Measurements from ENCODE around the gene GALE.
A peak's percentile ranks its signal among the peaks of the same experiment; 100 is the strongest.

The GALE gene

GRCh38 chr1:23779826-23780371 is 20.7 kb downstream of the GALE start:
- peak overlapping the region; percentile 89 for H3K9ac ChIP-seq (ENCODE audit: low read depth, low read length, poor library complexity, severe bottlenecking)
- H3K9me2 ChIP-seq (replicated peaks; ENCODE audit: low read depth, low read length) = no peaks in the 10 kb centered on the region
- TF ChIP-seq CTCF (conservative IDR thresholded peaks at IDR 0.05; ENCODE audit: low read length) (no peak), EZH2phosphoT487 (IDR thresholded peaks at IDR 0.05; ENCODE audit: borderline replicate concordance) (no peak)
- H4K20me1 ChIP-seq (ENCODE audit: insufficient read depth, low read length, poor library complexity, severe bottlenecking) = peaks cover 24% of the 10 kb centered on the region
- no peaks in the 10 kb centered on the region for H3F3A ChIP-seq (ENCODE audit: low read depth)
- H3K9me3 ChIP-seq (ENCODE audit: insufficient read depth, low read depth, low read length) = no peaks in the 10 kb centered on the region
- H2AFZ ChIP-seq (ENCODE audit: low read length) = no peak overlapping the region
- H3K4me1 ChIP-seq (ENCODE audit: insufficient read depth, low read length, poor library complexity, severe bottlenecking) = peaks cover 11% of the 10 kb centered on the region
- peaks cover 6% of the 10 kb centered on the region; the same call in 1 of the 2 replicates for H3K36me3 ChIP-seq (ENCODE audit: insufficient read depth, low read length)
- peaks cover 56% of the 10 kb centered on the region for H3K79me2 ChIP-seq (ENCODE audit: insufficient read depth, low read length)
- H3K27me3 ChIP-seq (ENCODE audit: insufficient read depth, low read length, poor library complexity, severe bottlenecking) = no peaks in the 10 kb centered on the region
- H3K4me2 ChIP-seq (ENCODE audit: low read depth, low read length, poor library complexity, severe bottlenecking) = peak overlapping the region; percentile 90
- peak overlapping the region; percentile 100 for H3K4me3 ChIP-seq (ENCODE audit: low read length, poor library complexity, severe bottlenecking)

GRCh38 chr1:23777979-23778814 is 22.4 kb downstream of the GALE start, which contains the start of gene PITHD1:
TSS of gene PITHD1 (plus strand) at chr1:23778418. CDS start at chr1:23778516, 98 bp downstream.
- no peaks in the 10 kb centered on the region for H3K9me3 ChIP-seq (ENCODE audit: insufficient read depth, low read depth, low read length)
- peaks cover 24% of the 10 kb centered on the region for H4K20me1 ChIP-seq (ENCODE audit: insufficient read depth, low read length, poor library complexity, severe bottlenecking)
- H2AFZ ChIP-seq (ENCODE audit: low read length) = peak within 1 kb of the TSS; percentile 99
- H3F3A ChIP-seq (ENCODE audit: low read depth) = no peaks in the 10 kb centered on the region
- no peaks in the 10 kb centered on the region for H3K27me3 ChIP-seq (ENCODE audit: insufficient read depth, low read length, poor library complexity, severe bottlenecking)
- TF ChIP-seq CTCF (conservative IDR thresholded peaks at IDR 0.05; ENCODE audit: low read length) = no peak
- TF ChIP-seq EZH2phosphoT487 (IDR thresholded peaks at IDR 0.05; ENCODE audit: borderline replicate concordance) = no peak
- H3K4me1 ChIP-seq (ENCODE audit: insufficient read depth, low read length, poor library complexity, severe bottlenecking) = peaks cover 11% of the 10 kb centered on the region
- peak within 1 kb of the TSS; percentile 90 for H3K4me2 ChIP-seq (ENCODE audit: low read depth, low read length, poor library complexity, severe bottlenecking)
- peaks cover 47% of the 10 kb centered on the region for H3K79me2 ChIP-seq (ENCODE audit: insufficient read depth, low read length)
- no peaks in the 10 kb centered on the region for H3K36me3 ChIP-seq (ENCODE audit: insufficient read depth, low read length)
- peak within 1 kb of the TSS; percentile 89 for H3K9ac ChIP-seq (ENCODE audit: low read depth, low read length, poor library complexity, severe bottlenecking)
- peak within 1 kb of the TSS; percentile 100 for H3K4me3 ChIP-seq (ENCODE audit: low read length, poor library complexity, severe bottlenecking)
- H3K9me2 ChIP-seq (replicated peaks; ENCODE audit: low read depth, low read length) = no peaks in the 10 kb centered on the region

- Histone ChIP-seq H2AFZ (ENCODE audit: low read length) (no peak overlapping the region), H3K79me2 (ENCODE audit: insufficient read depth, low read length) (peaks cover 38% of the 10 kb centered on the region), H3K9me3 (ENCODE audit: insufficient read depth, low read depth, low read length) (no peaks in the 10 kb centered on the region), H3K9me2 (replicated peaks; ENCODE audit: low read depth, low read length) (no peaks in the 10 kb centered on the region), H3K4me2 (ENCODE audit: low read depth, low read length, poor library complexity, severe bottlenecking) (no peak overlapping the region), H4K20me1 (ENCODE audit: insufficient read depth, low read length, poor library complexity, severe bottlenecking) (peaks cover 24% of the 10 kb centered on the region), H3K27me3 (ENCODE audit: insufficient read depth, low read length, poor library complexity, severe bottlenecking) (no peaks in the 10 kb centered on the region), H3K36me3 (ENCODE audit: insufficient read depth, low read length) (no peaks in the 10 kb centered on the region), H3K9ac (ENCODE audit: low read depth, low read length, poor library complexity, severe bottlenecking) (no peak overlapping the region), H3K4me1 (ENCODE audit: insufficient read depth, low read length, poor library complexity, severe bottlenecking) (peaks cover 11% of the 10 kb centered on the region), H3K4me3 (ENCODE audit: low read length, poor library complexity, severe bottlenecking) (no peak overlapping the region), H3F3A (ENCODE audit: low read depth) (no peaks in the 10 kb centered on the region)
- TF ChIP-seq CTCF (conservative IDR thresholded peaks at IDR 0.05; ENCODE audit: low read length) = no peak
- no peak for TF ChIP-seq EZH2phosphoT487 (IDR thresholded peaks at IDR 0.05; ENCODE audit: borderline replicate concordance)
Measured at GRCh38 chr1:23776217-23776616, 24.3 kb downstream of the GALE start.

Data from Loucy (cell line).